Stimulated activated CD4-positive, alpha-beta T cell treated with anti-CD3 and anti-CD28 coated beads, Interleukin-15, amount 100 ng/mL, for 1 hour (primary cell): Measurements from ENCODE around the gene NINL.

Experiments
- DNase-seq, 2 donors: peaks; one replicate each; pipeline ENCODE4 v3.0.0-alpha.2; 2020; ENCODE audit warnings: low read depth in 1 of 2, low spot score in 1 of 2

The NINL gene

DNA sequence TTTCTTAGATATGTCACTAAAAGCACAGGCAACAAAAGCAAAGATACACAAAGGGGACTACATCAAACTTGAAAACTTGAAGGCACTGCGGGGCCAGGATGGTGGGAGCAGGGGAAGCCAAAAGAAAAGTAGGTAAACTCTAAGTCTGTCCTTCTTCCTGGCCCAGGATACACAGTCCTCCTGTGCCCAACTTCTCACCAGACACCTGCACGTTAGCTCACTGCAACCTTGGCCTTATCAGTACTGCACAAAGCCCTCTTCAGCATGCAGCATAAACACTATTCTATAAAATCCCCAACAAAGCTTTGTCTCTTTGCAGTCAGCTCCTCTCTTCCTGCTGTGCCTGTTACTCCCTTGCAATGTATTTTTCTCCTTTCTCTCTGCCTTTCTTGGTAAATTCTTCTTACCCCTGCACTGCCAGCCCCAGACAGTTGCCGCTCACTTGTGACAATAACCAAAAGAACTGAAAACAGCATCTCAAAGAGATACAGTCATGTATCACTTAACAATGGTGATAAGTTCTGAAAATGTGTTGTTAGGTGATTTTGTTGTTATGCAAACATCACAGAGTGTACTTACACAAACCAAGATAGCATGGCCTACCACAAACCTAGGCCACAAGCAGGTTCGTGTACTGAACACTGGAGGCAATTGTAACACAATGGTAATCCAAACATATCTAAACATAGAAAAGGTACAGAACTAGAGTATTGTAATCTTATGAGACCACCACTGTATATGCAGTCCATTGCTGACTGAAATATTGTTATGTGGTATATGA is 51.2 kb downstream of the NINL start:
- DNase-seq = no peak

GRCh38 chr20:25532971-25533391 is 52.4 kb downstream of the NINL start:
- DNase-seq = no peak

DNA sequence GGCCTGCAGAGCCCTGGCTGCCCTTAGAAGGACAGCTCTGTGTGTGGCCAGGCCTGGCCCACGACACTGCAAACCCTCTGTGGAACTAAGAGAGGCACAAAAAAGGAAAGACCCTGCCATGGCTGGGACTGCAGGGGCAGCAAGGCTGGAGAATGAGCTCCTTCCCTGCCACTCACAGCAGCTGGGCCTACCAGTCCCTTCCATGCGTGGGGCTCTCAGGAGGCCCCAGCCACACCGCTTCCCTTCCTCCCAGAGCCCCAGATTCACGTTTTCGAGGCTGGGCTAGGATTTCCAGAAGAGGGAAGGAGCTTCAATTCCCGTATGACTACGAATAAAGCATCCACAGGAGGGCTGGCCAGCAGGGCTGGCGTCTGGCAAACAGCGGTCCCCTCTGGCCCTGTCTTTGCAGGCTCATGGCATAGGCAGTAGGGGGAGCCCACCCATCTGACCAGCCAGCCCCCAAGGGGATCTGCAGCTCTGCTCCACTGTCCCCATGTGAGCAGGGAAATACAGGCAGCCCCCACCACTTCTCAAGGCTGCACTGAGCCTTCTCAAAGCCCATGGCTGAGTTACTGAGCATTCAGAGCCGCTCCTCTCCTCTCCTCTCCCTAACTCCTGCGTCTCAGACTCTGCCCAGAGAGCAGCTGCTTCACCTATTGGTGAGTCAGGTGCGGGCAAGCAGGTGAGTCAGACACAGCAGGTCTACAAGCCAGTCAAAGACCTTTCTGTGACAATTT is 53.1 kb downstream of the NINL start:
- DNase-seq = no peak

GRCh38 chr20:25529295-25529951 is 55.9 kb downstream of the NINL start:
- DNase-seq = no peak

- DNase-seq = no peak
These were observed 57.4 kb downstream of the NINL start for GRCh38 chr20:25527949-25528348.

DNA sequence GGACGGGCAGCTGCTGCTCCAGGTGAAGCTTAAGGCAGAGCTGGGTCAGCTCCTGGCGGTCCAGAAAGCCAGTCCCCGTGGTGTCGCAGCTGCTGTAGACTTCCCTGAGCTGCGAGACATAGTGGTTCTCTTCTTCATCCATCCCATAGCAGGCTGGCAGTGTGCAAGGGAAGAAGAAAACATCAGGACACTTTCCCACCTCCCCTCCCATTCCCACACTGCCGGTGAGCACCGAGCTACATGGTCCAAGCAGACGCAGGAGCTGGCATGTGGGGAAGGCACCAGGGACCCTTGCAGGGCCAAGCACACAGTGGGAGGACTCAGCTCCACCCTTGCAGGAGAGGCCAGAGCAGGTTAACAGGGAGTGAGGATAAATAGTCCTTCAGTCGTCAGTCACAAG is 58.9 kb downstream of the NINL start:
- no peak for DNase-seq

DNA sequence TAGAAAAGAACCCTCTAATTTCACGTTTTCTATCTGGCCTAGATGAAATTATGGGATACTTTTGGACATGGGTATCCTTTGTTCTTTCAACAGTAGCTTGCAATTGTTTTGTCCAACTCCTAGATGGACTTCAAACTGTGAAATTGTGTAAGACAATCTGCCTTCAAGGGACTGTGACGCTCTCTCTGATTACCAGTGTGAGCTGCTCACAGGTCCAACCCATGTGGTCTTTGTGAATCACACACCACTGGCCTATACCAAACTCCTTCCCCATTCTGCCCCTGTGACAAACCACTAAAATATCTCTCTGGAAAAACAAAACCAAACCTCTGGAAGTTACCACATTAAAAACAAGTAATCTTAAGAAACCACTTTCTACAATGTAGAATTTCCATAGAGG is 59.5 kb downstream of the NINL start:
- DNase-seq = no peak

DNA sequence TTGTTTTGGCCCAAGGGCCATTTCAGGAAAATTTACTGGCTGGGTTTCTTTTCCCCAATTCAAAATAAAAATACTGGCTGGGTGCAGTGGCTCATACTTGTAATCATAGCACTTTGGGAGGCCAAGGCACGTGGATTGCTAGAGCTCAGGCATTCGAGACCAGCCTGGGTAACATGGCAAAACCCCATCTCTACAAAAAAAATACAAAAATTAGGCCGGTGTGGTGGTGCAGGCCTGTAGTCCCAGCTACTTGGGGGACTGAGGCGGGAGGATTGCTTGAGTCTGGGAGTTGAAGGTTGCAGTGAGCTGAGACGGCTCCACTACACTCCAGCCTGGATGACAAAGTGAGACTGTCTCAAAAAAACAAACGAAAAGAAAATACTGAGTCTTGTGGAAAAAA is 60.0 kb downstream of the NINL start:
- DNase-seq = no peak

GRCh38 chr20:25521382-25521781 is 63.9 kb downstream of the NINL start:
- no peak for DNase-seq

DNA sequence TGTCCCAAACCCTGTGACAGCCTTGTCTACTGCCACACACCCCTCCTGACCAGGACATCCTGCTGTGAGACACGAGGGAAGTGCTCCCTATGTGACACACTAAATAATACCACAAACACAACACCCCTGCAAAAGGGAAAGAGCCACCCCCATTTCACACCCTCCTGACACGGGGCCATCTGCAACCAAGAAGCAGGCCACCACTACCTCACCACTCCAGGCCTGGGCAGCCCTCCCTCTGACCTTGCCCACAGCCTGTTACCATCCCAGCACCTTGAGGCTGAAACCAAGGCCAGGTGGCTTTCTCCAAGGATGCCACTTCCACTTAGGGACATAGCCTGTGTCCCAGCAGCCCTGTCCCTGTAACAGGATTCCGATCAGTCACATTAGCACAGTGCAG is 68.2 kb downstream of the NINL start:
- no peak for DNase-seq

- no peak for DNase-seq
These were observed 70.5 kb downstream of the NINL start for GRCh38 chr20:25514747-25515340.

DNA sequence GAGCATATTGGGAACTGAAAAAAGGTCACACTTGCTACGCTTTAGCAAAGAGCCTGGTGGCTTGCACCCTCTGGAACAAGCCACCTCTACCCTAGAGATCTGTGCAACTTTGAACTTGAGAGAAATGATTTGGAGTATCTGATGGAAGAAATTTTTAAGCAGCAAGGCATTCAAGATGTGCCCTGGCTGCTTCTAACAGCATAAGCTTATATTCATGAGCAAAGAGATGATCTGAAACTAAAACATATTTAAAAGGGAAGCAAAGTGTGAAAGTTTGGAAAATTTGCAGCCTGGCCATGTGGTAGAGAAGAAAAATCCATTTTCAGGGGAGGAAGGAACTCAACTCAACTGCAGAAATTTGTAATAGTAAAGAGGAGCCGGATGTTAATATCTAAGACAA is 71.1 kb downstream of the NINL start:
- DNase-seq = no peak

DNA sequence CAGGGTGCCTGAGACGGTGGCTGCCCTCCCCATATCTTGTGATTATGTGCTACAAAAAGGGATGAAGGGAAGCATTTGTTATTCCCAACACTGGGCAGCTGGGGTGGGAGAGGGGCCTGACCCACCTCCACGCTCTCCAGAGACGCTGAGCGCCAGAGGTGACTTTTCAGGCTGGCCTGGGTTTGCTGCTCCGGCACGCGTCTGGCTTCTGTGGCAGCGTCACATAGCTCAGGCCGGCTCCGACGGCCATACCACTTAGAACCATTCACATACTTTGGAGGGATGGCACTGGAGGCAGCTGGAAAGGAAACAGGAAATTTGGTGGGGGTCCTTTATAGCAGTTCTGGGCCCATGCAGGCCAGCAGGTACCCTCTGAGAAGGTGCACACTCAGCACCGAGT is 72.6 kb downstream of the NINL start:
- DNase-seq = no peak

- DNase-seq = no peak
These were observed 74.1 kb downstream of the NINL start for GRCh38 chr20:25511183-25511582.

- no peak for DNase-seq
These were observed 74.6 kb downstream of the NINL start for GRCh38 chr20:25510721-25511120.

- DNase-seq = no peak
These were observed 75.1 kb downstream of the NINL start for GRCh38 chr20:25510202-25510601.

DNA sequence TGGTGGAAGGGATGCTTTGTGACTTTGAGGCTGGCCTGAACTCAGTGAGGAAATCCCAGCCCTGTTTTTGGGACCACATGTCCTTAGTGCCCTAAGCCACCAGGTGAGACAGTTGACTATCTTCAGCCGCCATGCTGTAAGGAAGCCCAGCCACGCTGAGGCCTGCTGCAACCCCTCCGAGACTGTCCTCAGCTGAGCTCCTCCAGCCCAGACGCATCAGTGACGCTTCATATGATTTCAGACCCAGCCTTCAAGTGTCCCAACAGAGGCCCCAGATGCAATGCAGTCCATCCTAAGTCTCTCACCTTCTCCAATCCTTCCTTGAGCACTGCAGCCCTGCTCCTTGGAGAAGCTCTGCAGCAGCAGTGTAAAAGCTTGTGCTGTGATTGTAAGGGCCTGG is 76.2 kb downstream of the NINL start:
- DNase-seq = no peak

- no peak for DNase-seq
These were observed 77.1 kb downstream of the NINL start for GRCh38 chr20:25508083-25508770.

DNA sequence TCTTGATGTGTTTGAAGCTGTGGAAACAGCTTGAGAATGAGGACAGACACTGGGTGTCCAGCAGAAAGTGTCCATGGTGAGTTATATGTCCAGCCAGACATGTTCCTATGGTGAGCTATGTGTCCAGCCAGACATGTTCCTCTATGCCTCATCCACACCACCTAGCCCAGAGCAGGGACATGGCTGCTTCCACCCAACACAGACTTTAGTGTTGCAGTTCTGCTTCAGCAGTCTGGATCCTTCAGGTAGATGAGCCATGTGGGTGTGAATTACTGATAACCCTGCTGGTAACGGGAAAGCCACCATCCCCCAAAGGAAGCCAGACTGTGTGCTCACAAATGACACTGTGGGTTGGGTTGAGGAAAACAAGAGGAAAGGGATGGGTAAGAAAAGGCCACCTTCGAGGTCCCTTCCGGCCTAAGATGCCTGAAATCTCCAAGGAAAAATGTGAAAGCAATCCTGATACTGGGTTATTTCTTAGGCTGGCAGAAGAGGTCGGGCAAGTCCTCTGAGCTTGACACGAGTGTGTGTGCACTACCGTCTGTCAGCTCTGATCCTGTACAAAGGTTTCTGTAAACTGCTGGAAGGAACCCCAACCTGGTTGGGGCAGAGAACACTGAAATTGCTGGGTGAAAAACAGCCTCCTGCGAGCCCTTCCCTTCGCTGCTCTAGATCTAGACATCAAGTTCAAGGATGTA is 77.8 kb downstream of the NINL start:
- no peak for DNase-seq

- DNase-seq = no peak
These were observed 80.8 kb downstream of the NINL start for GRCh38 chr20:25504366-25505135.
